Measurements from ENCODE around the gene EPAS1.

Gene EPAS1

GRCh38 chr2:46290078-46290477, 7.1 kb upstream of the EPAS1 start:
- no peak for TF ChIP-seq CTCF (conservative IDR thresholded peaks at IDR 0.05; ENCODE audit: low read depth, low read length)
- no peak for DNase-seq (ENCODE audit: low read depth)
- no peak overlapping the region for H3K4me3 ChIP-seq (ENCODE audit: low read depth, low read length)

GRCh38 chr2:46293466-46293865, 3.7 kb upstream of the EPAS1 start:
- TF ChIP-seq CTCF (conservative IDR thresholded peaks at IDR 0.05; ENCODE audit: low read depth, low read length): no peak
- H3K4me3 ChIP-seq (ENCODE audit: low read depth, low read length): no peak overlapping the region
- DNase-seq (ENCODE audit: low read depth): no peak

GRCh38 chr2:46294176-46294836, 2.9 kb upstream of the EPAS1 start:
- DNase-seq (ENCODE audit: low read depth): no peak

GRCh38 chr2:46296216-46296839, 879 bp upstream of the EPAS1 start:
- DNase-seq (ENCODE audit: low read depth): no peak
- TF ChIP-seq CTCF (conservative IDR thresholded peaks at IDR 0.05; ENCODE audit: low read depth, low read length): no peak
- peak overlapping the region; percentile 85 for H3K4me3 ChIP-seq (ENCODE audit: low read depth, low read length)

More at GRCh38 chr2:46294176-46294836, 2.9 kb upstream of the EPAS1 start:
- peak; percentile 53 for TF ChIP-seq CTCF (conservative IDR thresholded peaks at IDR 0.05; ENCODE audit: low read depth, low read length)
- H3K4me3 ChIP-seq (ENCODE audit: low read depth, low read length): no peak overlapping the region

- TF ChIP-seq CTCF (conservative IDR thresholded peaks at IDR 0.05; ENCODE audit: low read depth, low read length): no peak
- DNase-seq (ENCODE audit: low read depth): no peak
- H3K4me3 ChIP-seq (ENCODE audit: low read depth, low read length): peak overlapping the region; percentile 85
Measured at GRCh38 chr2:46297546-46298271, 502 bp downstream of the EPAS1 start.

GRCh38 chr2:46298272-46298521, 990 bp downstream of the EPAS1 start:
- TF ChIP-seq CTCF (conservative IDR thresholded peaks at IDR 0.05; ENCODE audit: low read depth, low read length): no peak
- no peak for DNase-seq (ENCODE audit: low read depth)
- peak overlapping the region; percentile 85 for H3K4me3 ChIP-seq (ENCODE audit: low read depth, low read length)
